RCC 7860 (cell line): Measurements from ENCODE around the gene EREG.
A peak's percentile ranks its signal among the peaks of the same experiment; 100 is the strongest.
"Not testable (repeated sequence)": the region's sequence is repeated elsewhere in the genome, so short reads cannot be mapped to it uniquely, and the experiment has no call there.

Experiments used
- DNase-seq: peaks from one replicate; pipeline ENCODE4 v3.0.0-alpha.2; 2015; ENCODE audit warnings: low spot score
- FAIRE-seq: peaks from 2 replicates; lab custom pipeline; 2012; peaks lifted over from hg19 to GRCh38; lab: Jason Lieb, UNC

The EREG gene

DNA sequence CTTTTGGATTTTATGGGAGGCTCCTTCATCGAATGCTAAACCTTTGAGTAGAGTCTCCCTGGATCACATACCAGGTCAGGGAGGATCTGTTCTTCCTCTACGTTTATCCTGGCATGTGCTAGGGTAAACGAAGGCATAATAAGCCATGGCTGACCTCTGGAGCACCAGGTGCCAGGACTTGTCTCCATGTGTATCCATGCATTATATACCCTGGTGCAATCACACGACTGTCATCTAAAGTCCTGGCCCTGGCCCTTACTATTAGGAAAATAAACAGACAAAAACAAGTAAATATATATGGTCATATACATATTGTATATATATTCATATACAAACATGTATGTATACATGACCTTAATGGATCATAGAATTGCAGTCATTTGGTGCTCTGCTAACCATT lies 21.2 kb downstream of the EREG start:
- DNase-seq (no peak), FAIRE-seq (no peak)

DNA sequence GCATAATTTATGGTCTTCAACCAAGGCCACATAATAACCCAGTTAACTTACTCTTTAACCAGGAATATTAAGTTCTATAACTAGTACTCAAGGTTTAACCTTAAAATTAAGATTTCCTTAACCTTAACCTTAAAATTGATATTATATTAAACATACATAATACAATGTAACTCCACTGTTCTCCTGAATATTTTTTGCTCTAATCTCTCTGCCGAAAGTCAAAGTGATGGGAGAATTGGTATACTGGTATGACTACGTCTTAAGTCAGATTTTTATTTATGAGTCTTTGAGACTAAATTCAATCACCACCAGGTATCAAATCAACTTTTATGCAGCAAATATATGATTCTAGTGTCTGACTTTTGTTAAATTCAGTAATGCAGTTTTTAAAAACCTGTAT lies 22.8 kb downstream of the EREG start:
- no peak for FAIRE-seq
- DNase-seq, result no peak

DNA sequence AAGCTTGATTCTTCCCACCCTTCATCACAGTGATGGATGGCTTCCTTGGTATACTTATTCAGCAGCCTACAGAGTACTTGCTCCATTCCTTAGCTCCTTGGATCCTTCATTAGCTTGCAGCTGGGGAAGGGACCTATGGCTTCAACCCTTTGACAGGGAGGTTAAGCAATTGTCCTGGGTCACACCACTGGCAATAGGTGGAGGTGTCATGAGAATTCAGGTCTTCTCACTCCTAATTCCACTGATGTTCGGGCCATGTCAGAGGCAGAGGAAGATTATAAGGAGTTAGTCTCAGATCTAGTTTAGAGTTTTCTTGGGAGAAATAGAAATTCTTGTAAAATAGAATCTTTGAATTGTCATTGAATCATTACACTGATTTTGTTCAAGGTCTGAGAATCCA lies 24.5 kb downstream of the EREG start:
- no peak for DNase-seq
- FAIRE-seq, result no peak

GRCh38 chr4:74390677-74391076 lies 25.7 kb downstream of the EREG start:
- DNase-seq, result no peak
- FAIRE-seq, result no peak

DNA sequence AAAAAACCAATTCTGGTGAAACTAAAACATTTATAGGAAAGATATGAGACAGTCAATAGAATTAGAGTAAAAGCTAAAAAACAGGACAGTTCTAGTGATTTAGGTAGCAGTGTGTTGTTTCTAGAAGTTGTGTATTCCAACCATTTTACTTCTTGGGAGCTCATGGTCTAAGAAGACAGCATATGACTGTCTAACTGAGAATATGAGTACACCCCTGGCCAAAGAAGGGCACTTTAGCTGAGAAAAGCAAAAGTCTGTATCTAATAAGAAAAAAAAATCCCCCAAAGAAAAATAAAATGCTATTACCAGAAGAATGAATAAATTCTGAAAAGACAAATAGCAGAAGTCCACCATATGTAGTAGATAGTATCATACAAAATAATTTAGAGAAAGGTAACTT lies 26.4 kb downstream of the EREG start:
- FAIRE-seq (no peak), DNase-seq (no peak)

- FAIRE-seq, result no peak
Measured at GRCh38 chr4:74391890-74392475, 27.0 kb downstream of the EREG start.

GRCh38 chr4:74394476-74395136 lies 29.7 kb downstream of the EREG start:
- DNase-seq (peak; percentile 86), FAIRE-seq (peak; percentile 97)

More at GRCh38 chr4:74391890-74392475, 27.0 kb downstream of the EREG start:
- DNase-seq, result peak; percentile 34

GRCh38 chr4:74395633-74396032 lies 30.7 kb downstream of the EREG start:
- DNase-seq (no peak), FAIRE-seq (no peak)

DNA sequence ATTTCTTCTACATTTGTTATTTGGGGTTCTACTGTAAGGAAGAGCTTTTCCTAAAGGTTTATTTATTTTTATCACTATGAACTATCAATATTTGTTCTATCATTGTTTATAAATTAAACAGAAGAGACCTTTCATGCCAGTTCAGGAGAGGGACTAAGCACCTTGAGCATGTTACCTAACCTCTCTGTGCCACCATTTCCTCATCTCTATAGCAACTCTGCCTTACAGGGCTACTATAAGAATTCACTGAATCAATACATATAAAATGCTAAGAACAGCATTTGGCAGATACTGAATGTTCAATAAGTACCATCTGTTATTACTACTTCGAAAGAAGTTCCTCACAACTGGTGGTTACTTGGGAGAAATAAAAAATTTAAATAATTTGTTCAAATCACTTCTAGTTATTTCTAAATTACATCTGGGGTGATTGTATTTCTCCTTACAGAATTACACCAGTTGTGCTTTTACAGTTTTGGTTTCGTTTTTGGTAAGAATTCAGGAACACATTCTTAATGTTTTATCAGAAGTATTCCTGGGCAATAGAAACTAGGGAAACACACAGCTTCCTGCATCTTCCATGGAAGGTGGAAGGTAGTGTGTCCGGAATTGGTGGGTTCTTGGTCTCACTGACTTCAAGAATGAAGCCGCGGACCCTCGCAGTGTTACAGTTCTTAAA lies 32.9 kb downstream of the EREG start:
- FAIRE-seq (peak; percentile 15), DNase-seq (no peak)

- FAIRE-seq, result not testable (repeated sequence)
Measured at GRCh38 chr4:74398894-74399589, 34.1 kb downstream of the EREG start.

GRCh38 chr4:74400395-74400794 lies 35.5 kb downstream of the EREG start:
- DNase-seq (no peak), FAIRE-seq (no peak)

More at GRCh38 chr4:74398894-74399589, 34.1 kb downstream of the EREG start:
- DNase-seq, result not testable (repeated sequence)

DNA sequence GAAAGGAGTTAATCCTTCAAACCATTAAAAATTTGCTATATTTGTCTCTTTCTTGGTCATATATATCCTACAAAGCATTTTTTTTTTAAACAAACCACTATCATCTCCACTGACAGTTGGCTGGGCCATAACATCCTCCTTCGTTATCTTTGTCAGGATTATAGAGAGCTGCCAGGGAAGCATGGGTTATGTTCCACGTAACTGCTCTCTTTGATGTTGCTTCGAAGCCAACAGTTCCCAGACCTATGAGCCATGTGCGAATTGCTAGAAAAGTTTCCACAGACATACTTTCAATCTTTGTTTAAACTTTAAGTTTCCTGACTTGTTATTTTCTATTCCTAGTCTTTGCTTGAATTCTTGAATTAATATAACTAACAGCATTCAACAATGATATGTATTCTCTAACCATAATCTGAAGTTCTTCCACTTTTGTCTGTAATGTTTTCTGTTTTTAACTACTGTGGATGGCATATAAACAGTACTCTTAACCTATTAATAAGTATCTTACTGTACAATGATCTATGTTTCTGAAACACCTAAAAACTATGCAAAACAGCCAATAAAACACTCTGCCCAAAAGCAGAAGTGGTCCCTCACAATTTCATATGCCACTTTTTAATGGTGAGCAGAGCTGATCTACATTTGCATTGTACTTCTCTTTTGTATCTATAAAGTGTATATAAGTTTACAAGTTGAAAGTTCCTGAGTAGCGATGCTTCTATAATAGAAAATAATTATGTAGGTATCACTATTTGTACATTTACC lies 37.9 kb downstream of the EREG start:
- FAIRE-seq, result no peak
- no peak for DNase-seq

DNA sequence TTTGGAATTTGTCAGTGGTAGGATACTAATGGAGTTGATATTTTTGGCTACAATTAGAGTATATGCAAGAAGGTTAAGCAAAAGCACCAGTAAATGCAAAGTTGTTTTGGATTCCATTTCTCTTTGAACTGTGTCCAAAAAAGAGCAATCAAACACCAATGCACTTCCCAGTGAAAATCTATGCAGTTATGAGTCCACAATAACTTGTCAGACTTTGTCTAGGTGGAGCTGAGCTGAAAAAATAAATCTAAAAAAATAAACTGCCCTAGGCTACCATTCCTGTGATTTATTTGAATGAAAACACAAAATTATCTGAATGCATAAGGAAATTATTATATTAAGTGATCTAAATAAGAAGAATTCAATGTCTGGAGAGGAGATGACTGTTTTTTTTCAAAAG lies 42.9 kb downstream of the EREG start:
- FAIRE-seq (no peak), DNase-seq (no peak)

DNA sequence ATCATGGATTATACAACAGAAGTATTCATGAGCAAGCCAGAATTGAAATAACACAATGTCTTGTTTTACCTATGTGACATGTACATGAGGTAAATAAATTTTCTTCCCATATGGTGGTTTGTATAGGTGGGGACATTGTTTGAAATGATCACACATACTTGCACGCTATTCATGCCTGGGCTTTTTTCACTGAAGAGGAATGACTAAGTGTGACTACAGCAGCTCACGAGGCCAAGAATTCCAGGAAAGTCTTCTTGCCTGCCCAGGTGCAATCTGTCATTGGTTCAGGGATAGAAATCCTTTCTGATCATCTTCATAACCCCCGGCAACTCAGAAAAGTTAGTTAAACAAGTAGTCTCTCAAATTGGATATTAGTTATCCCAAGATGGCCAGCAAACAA lies 43.7 kb downstream of the EREG start:
- DNase-seq (peak; percentile 40), FAIRE-seq (peak; percentile 2)

DNA sequence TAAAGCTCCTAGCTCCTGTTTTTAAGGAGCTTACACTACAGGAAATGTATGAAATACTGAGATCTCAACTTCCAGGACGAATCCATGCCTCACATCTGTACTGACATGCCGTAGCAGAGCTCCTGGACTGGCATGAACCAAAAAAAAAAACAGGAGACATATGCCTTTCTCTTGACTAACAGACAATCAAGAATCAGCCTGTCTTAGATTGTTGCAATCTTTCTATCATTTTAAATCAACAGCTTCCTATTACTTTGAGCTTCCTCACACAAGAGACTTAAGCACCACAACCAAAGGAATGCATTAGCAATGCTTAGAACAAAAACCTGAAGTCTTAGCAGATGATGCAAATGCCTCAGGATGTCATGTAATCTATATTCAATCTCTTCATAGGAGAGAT lies 45.3 kb downstream of the EREG start:
- FAIRE-seq, result no peak
- no peak for DNase-seq

GRCh38 chr4:74412225-74412624 lies 47.3 kb downstream of the EREG start:
- FAIRE-seq (no peak), DNase-seq (no peak)

DNA sequence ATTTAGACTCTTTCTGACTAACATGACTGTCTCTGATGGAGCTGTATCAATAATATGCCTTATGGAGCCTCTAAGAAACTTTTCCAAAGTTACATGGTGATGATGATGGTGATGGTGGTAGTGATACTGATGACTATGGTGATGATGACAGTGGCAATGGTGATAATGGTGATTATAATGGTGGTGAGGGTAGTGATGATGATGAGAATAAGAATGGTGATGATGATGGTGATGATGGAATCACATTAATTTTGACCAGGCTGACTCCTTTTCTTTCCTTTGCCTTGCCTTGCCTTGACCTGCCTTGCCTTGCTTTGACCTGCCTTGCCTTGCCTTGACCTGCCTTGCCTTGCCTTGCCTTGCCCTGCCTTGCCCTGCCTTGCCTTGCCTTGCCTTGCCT lies 48.3 kb downstream of the EREG start:
- no peak for DNase-seq
- FAIRE-seq, result no peak

GRCh38 chr4:74414149-74414809 lies 49.3 kb downstream of the EREG start:
- DNase-seq (no peak), FAIRE-seq (no peak)

DNA sequence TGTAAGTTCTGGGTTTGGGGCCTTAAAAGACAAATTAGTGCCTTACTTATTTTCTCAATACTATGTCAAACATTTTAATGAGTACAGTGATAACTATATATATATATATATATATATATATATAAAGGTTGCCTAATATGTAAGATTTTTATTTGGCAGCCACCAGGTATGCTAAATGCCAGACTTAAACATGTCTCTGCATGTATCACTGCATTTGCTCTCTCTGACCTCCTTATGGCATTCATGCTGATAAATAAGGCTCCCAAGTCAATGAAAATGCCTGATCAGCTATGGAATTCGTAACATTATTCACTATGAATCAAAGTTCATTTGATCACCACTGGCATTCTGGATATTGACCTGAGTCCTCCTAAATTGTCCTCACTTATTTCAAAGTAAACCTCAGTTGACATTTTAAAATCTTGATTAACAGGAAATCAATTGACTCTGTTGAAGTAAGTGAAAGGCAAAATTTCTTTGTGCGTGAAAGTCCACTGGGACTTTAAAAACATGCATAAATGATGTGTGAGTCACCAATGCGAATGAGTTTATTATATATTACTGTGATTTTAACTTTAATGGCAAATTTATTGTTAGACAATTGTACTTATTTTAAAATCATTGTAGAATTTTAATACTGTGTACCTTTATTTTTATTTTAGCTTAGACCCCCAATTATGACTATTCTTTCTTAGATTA lies 50.8 kb downstream of the EREG start:
- DNase-seq (no peak), FAIRE-seq (no peak)
